HUES64 (cell line): ENCODE results near the gene PTPRH.

Experiments used
- H3K27ac ChIP-seq: 2 replicates; pipeline ENCODE4 v1.7.0; 2013; ENCODE audit warnings: low read depth, low read length, inconsistent platforms
- H3K27me3 ChIP-seq: 2 replicates; pipeline ENCODE4 v1.6.1; 2013; ENCODE audit warnings: mild to moderate bottlenecking, low read length; ENCODE audit not compliant: insufficient read depth
- H3K36me3 ChIP-seq: 2 replicates; pipeline ENCODE4 v1.6.1; 2013; ENCODE audit warnings: mild to moderate bottlenecking, low read length; ENCODE audit not compliant: insufficient read depth
- H3K4me1 ChIP-seq: 2 replicates; pipeline ENCODE4 v1.6.1; 2013; ENCODE audit warnings: mild to moderate bottlenecking, low read length, moderate library complexity; ENCODE audit not compliant: insufficient read depth
- H3K4me3 ChIP-seq: 2 replicates; pipeline ENCODE4 v1.5.1; 2013; ENCODE audit warnings: mild to moderate bottlenecking, low read length, moderate library complexity
- H3K9ac ChIP-seq: 2 replicates; pipeline ENCODE4 v1.6.1; 2013; ENCODE audit warnings: mild to moderate bottlenecking, low read depth, low read length
- H3K9me3 ChIP-seq: 2 replicates; pipeline ENCODE4 v1.6.1; 2013; ENCODE audit warnings: low read depth, low read length; ENCODE audit not compliant: insufficient read depth
- WGBS: fragments of 150-250, 120-280 bp; methylation state at CpG from one replicate; pipeline ENCODE4 v1.1.7; 2013; ENCODE audit warnings: missing lambda C conversion rate; 5-methylcytosine and 5-hydroxymethylcytosine counted together

The PTPRH gene

DNA sequence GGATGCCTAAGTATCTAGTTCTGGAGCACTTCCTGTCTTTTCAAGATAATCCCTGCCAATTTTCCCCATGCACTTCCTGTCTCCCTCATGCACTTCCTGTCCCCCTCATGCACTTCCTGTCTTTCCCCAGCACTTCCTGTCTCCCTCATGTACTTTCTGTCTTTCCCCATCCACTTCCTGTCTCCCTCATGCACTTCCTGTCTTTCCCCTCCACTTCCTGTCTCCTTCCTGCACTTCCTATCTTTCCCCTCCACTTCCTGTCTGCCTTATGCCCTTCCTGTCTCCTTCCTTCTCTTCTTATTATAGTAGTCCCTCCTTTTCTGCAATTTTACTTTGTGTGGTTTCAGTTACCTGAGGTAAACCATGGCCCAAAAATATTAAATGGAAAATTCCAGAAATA is 57.3 kb downstream of the PTPRH start:
- H3K9me3 ChIP-seq: no peaks in the 10 kb centered on the region
- peaks cover 9% of the 10 kb centered on the region; the same call in 1 of the 2 replicates for H3K36me3 ChIP-seq
- no peak overlapping the region for H3K9ac ChIP-seq
- peaks cover 20% of the 10 kb centered on the region for H3K4me1 ChIP-seq
- H3K27me3 ChIP-seq: no peaks in the 10 kb centered on the region; the same call in 1 of the 2 replicates
- H3K27ac ChIP-seq: no peak overlapping the region
- H3K4me3 ChIP-seq: no peak overlapping the region

DNA sequence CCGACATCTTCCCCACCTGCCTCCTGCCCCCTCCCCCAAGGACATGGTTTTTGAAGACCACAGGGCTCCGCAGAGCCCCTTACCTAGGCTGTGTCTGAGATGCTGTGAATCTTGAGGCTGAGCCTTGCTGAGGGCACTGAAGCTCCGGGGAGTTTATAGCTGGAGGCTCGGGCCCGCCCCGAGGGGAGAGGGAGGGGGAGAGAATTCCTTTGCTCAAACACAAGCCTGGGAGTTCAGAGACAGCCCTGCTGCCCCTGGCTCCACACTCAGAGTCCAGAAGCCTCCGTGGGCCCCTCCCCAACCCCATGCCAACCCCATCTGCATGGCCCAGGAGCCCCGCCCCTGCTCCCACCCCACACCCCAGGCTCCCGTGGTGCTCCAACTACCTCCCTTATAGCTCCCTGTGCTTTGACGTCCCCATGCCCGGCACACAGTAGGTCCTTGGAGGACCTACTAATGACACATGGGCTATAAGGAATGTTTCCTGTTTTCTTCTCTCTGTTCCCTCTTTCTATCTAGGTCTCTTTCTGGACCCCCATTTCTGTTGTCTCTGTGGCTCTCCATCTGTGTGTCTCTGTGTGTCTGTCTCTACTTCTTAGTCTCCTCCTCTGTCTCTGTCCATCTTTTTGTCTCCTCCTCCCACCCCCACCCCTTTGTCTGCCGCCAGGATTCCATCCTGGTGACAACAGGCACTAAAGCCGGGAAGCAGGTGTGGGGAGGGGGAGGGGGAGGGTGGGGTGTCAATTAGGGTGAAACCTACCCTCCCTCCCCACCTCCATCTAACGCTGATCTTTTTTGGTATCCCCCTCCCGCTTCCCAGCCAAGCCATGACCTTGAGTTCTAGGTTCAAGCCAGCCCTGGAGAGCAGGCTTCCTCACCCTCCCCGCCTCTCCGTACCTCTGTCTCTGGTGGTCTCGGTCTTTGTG is 60.0 kb downstream of the PTPRH start, which contains the start of gene TNNT1:
Gene TNNT1 (minus strand): TSS at position 129 of the 926 bp plus-strand sequence. CDS start 2,049 bp downstream, outside the sequence.
- 11% methylated on average over 16 of the region's 18 CpGs for WGBS
- peaks cover 14% of the 10 kb centered on the region; the same call in 1 of the 2 replicates for H3K36me3 ChIP-seq
- H3K9me3 ChIP-seq: no peaks in the 10 kb centered on the region
- H3K4me3 ChIP-seq: peak within 1 kb of the TSS; percentile 47
- peaks cover 20% of the 10 kb centered on the region for H3K4me1 ChIP-seq
- peak within 1 kb of the TSS; percentile 45; the same call in 1 of the 2 replicates for H3K27ac ChIP-seq
- H3K9ac ChIP-seq: 0 out of 2 replicates have a peak within 1 kb of the TSS, but pooled peaks have one; percentile 18
- H3K27me3 ChIP-seq: no peaks in the 10 kb centered on the region

DNA sequence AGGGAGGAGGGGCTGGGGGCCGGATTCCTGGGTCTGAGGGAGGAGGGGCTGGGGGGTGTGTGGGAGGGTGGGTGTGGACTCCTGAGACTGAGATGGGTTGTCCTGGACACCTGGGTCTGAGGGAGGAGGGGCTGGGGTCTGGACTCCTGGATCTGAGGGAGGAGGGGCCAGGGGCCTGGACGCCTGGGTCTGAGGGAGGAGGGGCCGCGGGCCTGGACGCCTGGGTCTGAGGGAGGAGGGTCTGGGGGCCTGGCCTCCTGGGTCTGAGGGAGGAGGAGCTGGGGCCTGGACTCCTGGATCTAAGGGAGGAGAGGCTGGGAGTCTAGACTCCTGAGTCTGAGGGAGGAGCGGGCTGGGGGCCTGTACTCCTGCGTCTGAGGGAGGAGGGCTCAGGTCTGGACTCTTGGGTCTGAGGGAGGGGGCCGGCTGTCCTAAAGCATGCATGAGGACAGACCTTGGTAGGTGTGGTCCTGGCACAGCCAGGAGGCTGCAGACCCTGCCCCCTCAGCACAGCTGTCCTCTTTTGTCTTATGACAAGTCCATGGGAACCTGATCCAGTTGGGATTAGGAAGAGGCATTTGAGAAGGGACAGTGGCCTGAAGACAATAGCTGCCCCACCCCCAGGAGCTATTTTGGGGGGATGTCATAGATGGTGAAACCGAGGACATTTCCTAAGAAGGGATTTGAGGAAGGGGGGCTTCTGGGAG is 61.6 kb downstream of the PTPRH start:
- Histone ChIP-seq H3K27me3 (no peaks in the 10 kb centered on the region), H3K4me1 (peaks cover 20% of the 10 kb centered on the region), H3K27ac (no peak overlapping the region; the same call in 1 of the 2 replicates), H3K36me3 (peaks cover 9% of the 10 kb centered on the region; the same call in 1 of the 2 replicates), H3K9ac (no peak overlapping the region), H3K9me3 (no peaks in the 10 kb centered on the region), H3K4me3 (peak overlapping the region; percentile 47; the same call in 1 of the 2 replicates)
- 9% methylated on average over 7 of the region's 9 CpGs for WGBS

DNA sequence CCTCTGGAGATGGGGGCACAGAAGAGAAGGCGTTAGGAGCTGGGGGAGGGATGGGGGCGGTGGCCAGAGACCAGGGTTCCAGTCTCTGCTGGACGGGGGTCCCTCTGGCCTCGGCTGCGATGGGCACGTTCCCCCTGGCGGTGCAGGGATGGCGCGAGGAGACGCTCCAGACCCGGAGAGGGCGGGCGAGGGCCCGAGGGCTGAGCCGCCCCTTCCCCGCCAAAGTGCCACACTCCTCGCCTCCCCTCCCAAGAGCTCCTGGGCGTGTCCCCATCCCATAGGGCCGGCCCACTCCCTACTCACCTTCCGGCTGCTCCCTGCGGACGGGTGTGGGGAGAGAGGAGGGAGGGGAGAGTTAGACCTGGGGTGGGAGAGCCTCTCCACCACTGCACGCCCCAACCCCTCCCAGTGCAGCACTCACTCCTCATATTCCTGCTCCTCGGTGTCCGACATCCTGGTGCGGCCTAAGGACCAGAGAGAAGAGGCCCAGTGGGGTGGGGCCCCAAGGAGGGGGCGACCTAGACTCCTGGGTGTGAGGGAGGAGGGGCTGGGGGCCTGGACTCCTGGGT is 62.5 kb downstream of the PTPRH start:
- peak overlapping the region; percentile 68 for H3K4me3 ChIP-seq
- peak overlapping the region; percentile 87; the same call in 1 of the 2 replicates for H3K27ac ChIP-seq
- no peaks in the 10 kb centered on the region for H3K9me3 ChIP-seq
- H3K36me3 ChIP-seq: 0 out of 2 replicates have a peak, but pooled peaks cover 9% of the 10 kb centered on the region
- no peaks in the 10 kb centered on the region for H3K27me3 ChIP-seq
- peak overlapping the region; percentile 42; the same call in 1 of the 2 replicates for H3K9ac ChIP-seq
- WGBS: under 1% methylated on average over 22 of the region's 27 CpGs
- peaks cover 20% of the 10 kb centered on the region for H3K4me1 ChIP-seq

DNA sequence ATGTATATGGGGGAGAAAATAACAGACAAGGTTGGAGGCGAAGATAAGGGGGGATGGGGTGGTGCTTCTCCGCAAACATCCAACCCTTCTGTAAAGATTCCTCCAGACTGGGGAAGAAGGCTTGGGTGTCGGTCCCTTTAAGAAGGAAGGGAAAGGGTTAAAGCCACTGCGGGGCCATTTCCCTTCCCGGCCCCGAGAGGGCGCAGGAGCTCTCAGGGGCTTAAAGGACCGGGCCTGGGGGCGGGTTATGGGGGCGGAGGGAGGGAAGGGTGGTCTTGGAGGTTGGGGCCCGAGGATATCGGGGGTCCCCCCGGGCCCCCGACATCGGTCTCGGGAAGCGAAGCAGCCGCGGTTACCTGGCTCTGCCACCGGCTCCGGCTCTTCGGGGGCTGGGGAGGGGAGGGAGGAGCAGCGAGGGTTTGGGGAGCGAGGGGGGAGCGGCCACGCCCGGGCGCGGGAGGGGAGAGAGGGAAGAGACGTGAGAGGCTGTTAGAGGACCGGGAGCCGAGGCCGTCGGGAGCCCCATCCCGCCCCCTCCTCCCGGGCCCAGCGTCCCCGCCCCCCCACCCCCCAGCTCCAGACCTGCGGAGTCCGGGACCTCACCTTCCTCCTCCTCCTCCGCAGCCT is 63.1 kb downstream of the PTPRH start:
- H3K9me3 ChIP-seq: no peaks in the 10 kb centered on the region
- peak overlapping the region; percentile 68 for H3K4me3 ChIP-seq
- 3% methylated on average over 27 of the region's 41 CpGs for WGBS
- peak overlapping the region; percentile 42; the same call in 1 of the 2 replicates for H3K9ac ChIP-seq
- H3K36me3 ChIP-seq: 0 out of 2 replicates have a peak, but pooled peaks cover 9% of the 10 kb centered on the region
- H3K27me3 ChIP-seq: no peaks in the 10 kb centered on the region
- H3K4me1 ChIP-seq: peaks cover 20% of the 10 kb centered on the region
- H3K27ac ChIP-seq: peak overlapping the region; percentile 87; the same call in 1 of the 2 replicates

DNA sequence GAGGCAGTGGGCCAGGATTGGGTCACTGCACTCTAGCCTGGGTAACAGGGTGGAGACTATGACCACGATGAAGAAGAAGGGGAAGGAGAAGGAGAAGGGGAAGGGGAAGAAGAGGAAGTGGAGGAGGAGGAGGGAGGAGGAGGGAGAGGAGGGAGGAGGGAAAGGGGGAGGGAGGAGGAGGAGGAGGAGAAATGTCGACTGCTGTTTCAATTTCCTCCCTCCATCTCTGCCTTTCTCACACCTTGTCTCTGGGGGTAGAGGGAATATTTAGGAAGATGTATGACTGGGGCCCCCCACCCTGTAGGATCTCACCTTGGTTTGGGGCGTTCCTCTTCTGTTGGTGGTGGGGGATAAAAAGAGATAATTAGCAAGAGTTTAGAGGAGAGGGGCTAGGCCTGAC is 64.1 kb downstream of the PTPRH start:
- Histone ChIP-seq H3K9ac (no peak overlapping the region), H3K9me3 (no peaks in the 10 kb centered on the region), H3K4me1 (peaks cover 20% of the 10 kb centered on the region), H3K27ac (no peak overlapping the region), H3K27me3 (no peaks in the 10 kb centered on the region), H3K4me3 (no peak overlapping the region), H3K36me3 (peaks cover 9% of the 10 kb centered on the region; the same call in 1 of the 2 replicates)
- 41% methylated on average over 2 of the region's 3 CpGs for WGBS

DNA sequence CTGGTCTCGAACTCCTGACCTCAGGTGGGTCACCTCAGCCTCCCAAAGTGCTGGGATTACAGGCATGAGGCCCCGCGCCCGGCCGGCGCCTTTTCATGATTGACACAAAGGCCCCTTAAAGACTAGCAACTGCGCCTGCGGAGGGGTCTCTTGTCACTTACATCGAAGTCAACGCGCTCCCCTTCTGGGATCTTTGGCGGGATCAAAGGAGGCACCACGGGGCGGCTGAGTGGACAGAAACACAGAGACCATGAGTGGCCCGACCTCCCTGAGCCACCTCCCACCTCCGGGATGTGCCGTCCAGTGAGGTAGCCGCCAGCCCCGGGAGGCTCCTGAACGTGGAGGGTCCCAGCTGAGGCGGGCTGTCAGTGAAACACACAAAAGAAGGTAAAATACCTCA is 67.6 kb downstream of the PTPRH start:
- WGBS: 28% methylated on average over 21 of the region's 21 CpGs
- H3K36me3 ChIP-seq: peaks cover 13% of the 10 kb centered on the region; the same call in 1 of the 2 replicates
- H3K9me3 ChIP-seq: no peaks in the 10 kb centered on the region
- no peak overlapping the region; the same call in 1 of the 2 replicates for H3K27ac ChIP-seq
- peaks cover 3% of the 10 kb centered on the region; the same call in 1 of the 2 replicates for H3K4me1 ChIP-seq
- peak overlapping the region; percentile 20; the same call in 1 of the 2 replicates for H3K4me3 ChIP-seq
- no peaks in the 10 kb centered on the region for H3K27me3 ChIP-seq
- no peak overlapping the region for H3K9ac ChIP-seq

DNA sequence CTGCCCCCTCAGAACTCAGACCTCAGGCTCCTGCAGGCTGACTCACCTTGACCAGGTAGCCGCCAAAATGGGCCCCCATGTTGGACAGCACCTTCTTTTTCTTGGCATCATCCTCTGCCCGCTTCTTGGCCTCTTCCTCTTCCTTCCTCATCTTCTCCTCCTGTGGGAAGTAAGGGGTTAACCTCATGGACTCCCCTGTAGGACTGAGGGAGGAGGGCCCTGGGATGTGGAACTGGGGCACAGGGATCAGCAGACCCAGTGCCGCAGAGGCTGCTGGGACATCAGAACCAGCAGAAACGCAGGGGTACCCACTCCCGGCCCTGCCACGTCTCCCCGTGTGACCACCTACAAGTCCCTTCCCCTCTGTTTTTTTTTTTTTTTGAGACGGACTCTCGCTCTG is 71.4 kb downstream of the PTPRH start:
- no peak overlapping the region for H3K4me3 ChIP-seq
- peaks cover 26% of the 10 kb centered on the region for H3K36me3 ChIP-seq
- no peaks in the 10 kb centered on the region for H3K9me3 ChIP-seq
- peaks cover 3% of the 10 kb centered on the region; the same call in 1 of the 2 replicates for H3K4me1 ChIP-seq
- H3K27ac ChIP-seq: no peak overlapping the region
- no peak overlapping the region for H3K9ac ChIP-seq
- WGBS: 66% methylated on average over 9 of the region's 9 CpGs
- no peaks in the 10 kb centered on the region for H3K27me3 ChIP-seq

DNA sequence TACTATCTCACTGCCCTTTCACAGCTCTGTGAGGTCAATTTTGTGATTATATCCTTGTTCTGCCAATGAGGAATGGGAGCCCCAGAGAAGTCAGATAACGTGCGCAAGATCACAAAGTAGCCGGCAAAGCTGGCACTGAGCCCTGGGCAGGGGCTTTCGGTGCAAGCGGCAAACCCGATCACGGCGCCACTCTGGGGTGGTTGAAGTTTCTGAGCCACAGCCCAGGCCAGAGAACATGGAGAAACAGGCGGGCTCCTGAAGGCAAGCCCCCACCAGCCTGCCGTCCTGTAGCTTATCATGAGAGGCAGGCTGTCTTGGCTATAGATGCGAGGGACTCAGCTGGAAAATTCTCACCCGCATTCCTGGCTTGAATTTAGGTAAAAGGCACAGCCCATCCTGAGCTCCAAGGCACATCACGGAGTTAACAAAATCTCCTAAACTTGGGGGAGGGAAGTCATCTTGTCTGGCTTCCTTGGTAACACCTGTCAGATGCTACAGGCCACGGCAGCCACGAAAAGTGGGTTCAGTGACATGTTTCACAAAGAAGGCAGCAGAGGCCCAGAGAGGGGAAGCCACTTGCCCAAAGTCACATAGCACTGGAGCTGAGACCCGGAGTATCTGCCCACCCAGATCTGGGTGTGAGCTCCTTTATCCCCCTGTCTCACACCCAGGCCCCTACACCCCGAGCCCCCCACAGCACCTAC is 72.8 kb downstream of the PTPRH start:
- no peaks in the 10 kb centered on the region for H3K9me3 ChIP-seq
- H3K4me1 ChIP-seq: peaks cover 3% of the 10 kb centered on the region; the same call in 1 of the 2 replicates
- H3K36me3 ChIP-seq: peaks cover 30% of the 10 kb centered on the region
- H3K9ac ChIP-seq: no peak overlapping the region
- no peak overlapping the region for H3K27ac ChIP-seq
- no peak overlapping the region for H3K4me3 ChIP-seq
- 96% methylated on average over 17 of the region's 17 CpGs for WGBS
- H3K27me3 ChIP-seq: no peaks in the 10 kb centered on the region

DNA sequence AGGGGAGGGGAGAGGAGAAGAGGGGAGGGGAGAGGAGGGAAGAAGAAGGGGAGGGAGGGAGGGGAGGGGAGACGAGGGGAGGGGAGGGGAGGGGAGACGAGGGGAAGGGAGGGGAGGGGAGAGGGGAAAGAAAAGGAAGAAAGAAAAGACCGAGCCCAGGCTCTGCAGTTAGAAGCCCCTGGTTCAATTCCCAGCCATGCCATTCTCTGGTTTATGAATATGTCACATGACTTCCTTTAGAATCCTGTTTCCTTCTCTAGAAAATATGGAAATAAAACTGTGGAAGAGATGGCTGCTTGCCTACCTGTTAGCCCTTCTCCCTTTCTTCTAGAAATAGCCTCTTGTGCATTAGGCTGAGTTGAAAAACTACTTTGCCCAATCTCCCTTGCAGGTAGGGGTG is 74.6 kb downstream of the PTPRH start:
- WGBS: 57% methylated on average over 1 of the region's 3 CpGs
- Histone ChIP-seq H3K4me3 (no peak overlapping the region), H3K27ac (no peak overlapping the region), H3K9me3 (no peaks in the 10 kb centered on the region), H3K9ac (no peak overlapping the region), H3K4me1 (no peaks in the 10 kb centered on the region), H3K36me3 (peaks cover 30% of the 10 kb centered on the region), H3K27me3 (no peaks in the 10 kb centered on the region)
